ENCODE measurements around the gene ARHGAP24. TPM values are rescaled to one million over a fixed set of nuclear protein-coding genes. Genes with fewer than 3 reads are reported as not detected.

Gene ARHGAP24
- total RNA-seq, 1 experiment from 2014 or later: 1.3 TPM

GRCh38 chr4:85762529-85762871 is 287.6 kb downstream of the ARHGAP24 start:
- TF ChIP-seq CBX3 (IDR thresholded peaks at IDR 0.05; ENCODE audit: low read depth): no peak
- TF ChIP-seq YY1 (IDR thresholded peaks at IDR 0.05; ENCODE audit: extremely low read depth, insufficient replicate concordance, low read depth, low read length): no peak
- no peak for TF ChIP-seq SP1 (IDR thresholded peaks at IDR 0.05; ENCODE audit: low read depth)
- TF ChIP-seq ZBTB33 (IDR thresholded peaks at IDR 0.05; ENCODE audit: extremely low read depth, insufficient replicate concordance, low read length): no peak
- no peak for TF ChIP-seq POLR2A (IDR thresholded peaks at IDR 0.05; ENCODE audit: borderline replicate concordance, extremely low read depth, insufficient read depth, insufficient read length)
- TF ChIP-seq, protein P1, sequence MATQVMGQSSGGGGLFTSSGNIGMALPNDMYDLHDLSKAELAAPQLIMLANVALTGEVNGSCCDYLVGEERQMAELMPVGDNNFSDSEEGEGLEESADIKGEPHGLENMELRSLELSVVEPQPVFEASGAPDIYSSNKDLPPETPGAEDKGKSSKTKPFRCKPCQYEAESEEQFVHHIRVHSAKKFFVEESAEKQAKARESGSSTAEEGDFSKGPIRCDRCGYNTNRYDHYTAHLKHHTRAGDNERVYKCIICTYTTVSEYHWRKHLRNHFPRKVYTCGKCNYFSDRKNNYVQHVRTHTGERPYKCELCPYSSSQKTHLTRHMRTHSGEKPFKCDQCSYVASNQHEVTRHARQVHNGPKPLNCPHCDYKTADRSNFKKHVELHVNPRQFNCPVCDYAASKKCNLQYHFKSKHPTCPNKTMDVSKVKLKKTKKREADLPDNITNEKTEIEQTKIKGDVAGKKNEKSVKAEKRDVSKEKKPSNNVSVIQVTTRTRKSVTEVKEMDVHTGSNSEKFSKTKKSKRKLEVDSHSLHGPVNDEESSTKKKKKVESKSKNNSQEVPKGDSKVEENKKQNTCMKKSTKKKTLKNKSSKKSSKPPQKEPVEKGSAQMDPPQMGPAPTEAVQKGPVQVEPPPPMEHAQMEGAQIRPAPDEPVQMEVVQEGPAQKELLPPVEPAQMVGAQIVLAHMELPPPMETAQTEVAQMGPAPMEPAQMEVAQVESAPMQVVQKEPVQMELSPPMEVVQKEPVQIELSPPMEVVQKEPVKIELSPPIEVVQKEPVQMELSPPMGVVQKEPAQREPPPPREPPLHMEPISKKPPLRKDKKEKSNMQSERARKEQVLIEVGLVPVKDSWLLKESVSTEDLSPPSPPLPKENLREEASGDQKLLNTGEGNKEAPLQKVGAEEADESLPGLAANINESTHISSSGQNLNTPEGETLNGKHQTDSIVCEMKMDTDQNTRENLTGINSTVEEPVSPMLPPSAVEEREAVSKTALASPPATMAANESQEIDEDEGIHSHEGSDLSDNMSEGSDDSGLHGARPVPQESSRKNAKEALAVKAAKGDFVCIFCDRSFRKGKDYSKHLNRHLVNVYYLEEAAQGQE (IDR thresholded peaks at IDR 0.05; ENCODE audit: low read depth): no peak
- TF ChIP-seq EGR1 (IDR thresholded peaks at IDR 0.05; ENCODE audit: low read depth): no peak
- TF ChIP-seq JUND (IDR thresholded peaks at IDR 0.05): no peak
- DNase-seq (ENCODE audit: low read depth, low spot score) (no peak), ATAC-seq (no peak)
- H4K20me1 ChIP-seq (ENCODE audit: insufficient read depth): no peaks in the 10 kb centered on the region
- H3K9ac ChIP-seq (ENCODE audit: low read length): no peak overlapping the region
- RAD21 ChIA-PET (ENCODE audit: low non-redundant PET in 1 of 2, low total read pairs in 2 of 2, uncharacterized antibody in 2 of 2, unreplicated experiment in 2 of 2): interaction anchor here in 1 of 2 experiments (0.8 kb wide), 1 partner anchor 34 kb away, joined by 3 read pairs; no protein-coding TSS in a partner anchor
- H3K9me2 ChIP-seq (ENCODE audit: insufficient read depth): no peaks in the 10 kb centered on the region; the same call in 1 of the 2 replicates
- POLR2A ChIA-PET: no interaction called here
- H3K4me3 ChIP-seq (replicated peaks in 1 of 2; ENCODE audit: low read depth in 1 of 2, low read length in 2 of 2): no peak overlapping the region
- no peaks in the 10 kb centered on the region for H3K79me2 ChIP-seq (ENCODE audit: insufficient read depth, low read length)
- H3K4me2 ChIP-seq (ENCODE audit: low read length): no peak overlapping the region
- no peak overlapping the region for H2AFZ ChIP-seq (ENCODE audit: low read depth, low read length, poor library complexity, severe bottlenecking)
- H3K4me1 ChIP-seq (ENCODE audit: control insufficient read depth in 1 of 2, insufficient read depth in 2 of 2, low read length in 2 of 2): no peaks in the 10 kb centered on the region
- CTCF ChIA-PET: interaction anchor here (1.4 to 1.5 kb wide), 2 partner anchors 15 to 34 kb away, joined by 3 to 7 read pairs; no protein-coding TSS in a partner anchor
- no peak overlapping the region for H3K27ac ChIP-seq (ENCODE audit: low read depth, low read length)
- H3K36me3 ChIP-seq (ENCODE audit: control insufficient read depth in 1 of 2, insufficient read depth in 2 of 2, low read length in 2 of 2): no peaks in the 10 kb centered on the region
- H3K9me3 ChIP-seq (ENCODE audit: control insufficient read depth in 1 of 2, insufficient read depth in 1 of 2, low read depth in 1 of 2, low read length in 2 of 2): no peaks in the 10 kb centered on the region
- H3K27me3 ChIP-seq (ENCODE audit: insufficient read depth, low read length): no peaks in the 10 kb centered on the region
- intact Hi-C loops (cut with micrococcal nuclease): no loop called here
- BruUV-seq (replicated peaks): no TSS peak
